CD4-positive, alpha-beta T cell treated with Interleukin-4 for 4 hours (primary cell): ENCODE results near the gene RAC3.
"Not testable (repeated sequence)": the region's sequence is repeated elsewhere in the genome, so short reads cannot be mapped to it uniquely, and the experiment has no call there.

Experiments
- DNase-seq: peaks from one replicate; pipeline ENCODE4 v3.0.0-alpha.2; 2020

Gene RAC3

GRCh38 chr17:82025401-82026107 is 5.9 kb upstream of the RAC3 start:
- no peak for DNase-seq

GRCh38 chr17:82028246-82028645 is 3.2 kb upstream of the RAC3 start:
- DNase-seq: no peak

- no peak for DNase-seq
Observed at GRCh38 chr17:82028966-82029365, 2.5 kb upstream of the RAC3 start.

- no peak for DNase-seq
Observed at GRCh38 chr17:82029391-82029790, 2.1 kb upstream of the RAC3 start.

GRCh38 chr17:82029990-82030469 is 1.4 kb upstream of the RAC3 start:
- DNase-seq: no peak

GRCh38 chr17:82030470-82031302 is 792 bp upstream of the RAC3 start:
- DNase-seq: peak; percentile 78

- DNase-seq: no peak
Observed at GRCh38 chr17:82031885-82032627, 578 bp downstream of the RAC3 start.

GRCh38 chr17:82033359-82034085 is 2.0 kb downstream of the RAC3 start:
- DNase-seq: no peak

- no peak for DNase-seq
Observed at GRCh38 chr17:82034371-82035011, 3.0 kb downstream of the RAC3 start.

GRCh38 chr17:82035488-82035887 is 4.0 kb downstream of the RAC3 start:
- DNase-seq: no peak

- no peak for DNase-seq
Observed at GRCh38 chr17:82035956-82036633, 4.6 kb downstream of the RAC3 start.

GRCh38 chr17:82036634-82037091 is 5.2 kb downstream of the RAC3 start:
- no peak for DNase-seq

GRCh38 chr17:82037092-82037888 is 5.8 kb downstream of the RAC3 start, which contains the start of gene DCXR:
Gene DCXR (minus strand): TSS chr17:82037697. CDS start chr17:82037682, 15 bp downstream.
- DNase-seq: peak; percentile 95

- no peak for DNase-seq
Observed at GRCh38 chr17:82037889-82038195, 6.4 kb downstream of the RAC3 start.

- not testable (repeated sequence) for DNase-seq
Observed at GRCh38 chr17:82038796-82039409, 7.4 kb downstream of the RAC3 start.

- DNase-seq: no peak
Observed at GRCh38 chr17:82039695-82040299, 8.3 kb downstream of the RAC3 start.

- DNase-seq: no peak
Observed at GRCh38 chr17:82041144-82041814, 9.8 kb downstream of the RAC3 start.

GRCh38 chr17:82042649-82043048 is 11.2 kb downstream of the RAC3 start:
- DNase-seq: no peak

GRCh38 chr17:82043507-82043906 is 12.0 kb downstream of the RAC3 start:
- DNase-seq: no peak
